CD4-positive, alpha-beta memory T cell (primary cell): ENCODE data around the gene WDR86. TPM values are rescaled to one million over a fixed set of nuclear protein-coding genes. Genes with fewer than 3 reads are reported as not detected.

Source experiments
- CTCF ChIA-PET: fragments of 350-600 bp; sonication (Branson Sonifier 250); formaldehyde crosslinking; loops from one replicate; lab custom pipeline; 2021; ENCODE audit warnings: inconsistent platforms; ENCODE audit not compliant: partially characterized antibody; lab: Charles Lee
- POLR2A ChIA-PET: fragments of 350-600 bp; sonication (Branson Sonifier 250); formaldehyde crosslinking; loops from one replicate; lab custom pipeline; 2021; ENCODE audit not compliant: partially characterized antibody; lab: Charles Lee
- DNase-seq, 5 donors: peaks; one replicate each; pipeline versions ENCODE4 v3.0.0 to v3.0.0-alpha.2; 2020 to 2022; ENCODE audit warnings: mixed read lengths in 1 of 5
- H3K27ac ChIP-seq: one replicate; pipeline ENCODE4 v1.7.0; 2013; ENCODE audit warnings: low read depth, low read length
- H3K27me3 ChIP-seq: 2 replicates; pipeline ENCODE4 v1.7.0; 2013; ENCODE audit warnings: mild to moderate bottlenecking, low read length, moderate library complexity; ENCODE audit not compliant: insufficient read depth
- H3K36me3 ChIP-seq: 2 replicates; pipeline ENCODE4 v1.7.0; 2013; ENCODE audit warnings: mild to moderate bottlenecking, low read length, moderate library complexity; ENCODE audit not compliant: insufficient read depth
- H3K4me1 ChIP-seq: 2 replicates; pipeline ENCODE4 v1.7.0; 2013; ENCODE audit warnings: mild to moderate bottlenecking, low read length, moderate library complexity; ENCODE audit not compliant: insufficient read depth
- H3K4me3 ChIP-seq, 2 donors: one replicate each; pipeline ENCODE4 v1.7.0; 2013; ENCODE audit warnings: low read length in 2 of 2, mild to moderate bottlenecking in 1 of 2
- H3K9me3 ChIP-seq, 2 donors: one replicate each; pipeline ENCODE4 v1.7.0; 2013; ENCODE audit warnings: low read length in 2 of 2, control low read depth in 1 of 2; ENCODE audit not compliant: control insufficient read depth in 1 of 2
- H3K27ac Mint-ChIP-seq, 7 donors: one replicate each; pipeline ENCODE4 v1.8.0; 2020 to 2021; ENCODE audit warnings: mixed read lengths in 7 of 7, mild to moderate bottlenecking in 6 of 7, inconsistent platforms in 3 of 7, moderate library complexity in 3 of 7
- H3K27me3 Mint-ChIP-seq, 2 donors: one replicate each; pipeline ENCODE4 v1.8.0; 2020 to 2021; ENCODE audit warnings: mixed read lengths in 2 of 2
- H3K36me3 Mint-ChIP-seq, 2 donors: one replicate each; pipeline ENCODE4 v1.8.0; 2020 to 2021; ENCODE audit warnings: mixed read lengths in 2 of 2, inconsistent platforms in 1 of 2, mild to moderate bottlenecking in 1 of 2
- H3K4me1 Mint-ChIP-seq, 4 donors: one replicate each; pipeline ENCODE4 v1.8.0; 2020 to 2021; ENCODE audit warnings: mixed read lengths in 4 of 4, mild to moderate bottlenecking in 1 of 4
- H3K4me3 Mint-ChIP-seq, 8 donors: one replicate each; pipeline ENCODE4 v1.8.0; 2020 to 2021; ENCODE audit warnings: mixed read lengths in 8 of 8, mild to moderate bottlenecking in 7 of 8, moderate library complexity in 6 of 8, inconsistent platforms in 3 of 8
- H3K9me3 Mint-ChIP-seq, 8 donors: one replicate each; pipeline ENCODE4 v1.8.0; 2020 to 2021; ENCODE audit warnings: mixed read lengths in 8 of 8, mild to moderate bottlenecking in 5 of 8, inconsistent platforms in 3 of 8, moderate library complexity in 1 of 8
- intact Hi-C: fragments of 100-400 bp; cut with micrococcal nuclease; formaldehyde crosslinking; loops from one replicate; pipeline ENCODE4 v1.15.1; 2023
- polyA plus RNA-seq, 2 donors: library from polyadenylated mRNA; unstranded; fragments of 300-500 nt; fragmentation: Illumina TruSeq; gene quantifications; one replicate each; pipeline ENCODE4 v1.2.3, GENCODE V29; 2021
- total RNA-seq, 2 experiments: library from RNA; stranded (reverse); gene quantifications; one replicate each; pipeline ENCODE4 v1.2.3, GENCODE V29; 2021

WDR86 gene
- total and polyA plus RNA-seq, 4 experiments from 2014 or later, result 7.0 to 14.4 (median 9.0) TPM

DNA sequence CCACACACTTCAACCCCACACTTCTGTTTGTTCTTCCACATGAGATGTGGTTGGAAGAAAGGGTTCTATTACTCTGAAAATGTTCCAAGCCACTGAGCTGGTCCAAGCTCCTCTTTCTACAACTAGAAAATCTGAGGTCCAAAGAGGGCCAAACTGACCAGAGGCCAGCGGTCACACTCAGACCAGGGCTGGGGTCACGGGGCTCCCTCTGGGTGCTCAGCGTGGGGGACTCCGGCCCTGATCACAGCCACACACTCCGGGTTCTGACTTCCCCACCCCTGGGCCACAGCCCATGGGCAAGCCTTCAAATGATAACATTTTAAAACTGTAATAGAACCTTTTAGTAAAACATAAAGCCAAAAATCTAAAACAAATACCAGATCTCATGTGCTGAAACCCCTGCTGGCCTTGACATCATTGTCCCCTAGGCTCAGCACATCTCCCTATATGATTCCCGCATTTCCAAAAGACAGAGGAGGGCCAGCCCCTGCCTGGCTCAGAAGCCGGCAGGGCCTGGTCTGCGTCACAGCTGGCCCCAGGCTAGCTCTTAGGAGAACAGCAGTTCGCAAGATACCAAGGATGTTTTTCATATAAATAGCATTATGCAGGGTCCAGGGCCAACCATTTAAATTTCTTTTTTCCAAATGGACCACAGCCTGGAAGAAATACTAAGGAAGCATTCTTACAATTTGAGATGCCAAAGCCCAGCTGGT, 26.8 kb upstream of the WDR86 start:
- Histone ChIP-seq H3K9me3 (no peaks in the 10 kb centered on the region), H3K27ac (no peak overlapping the region), H3K27me3 (no peaks in the 10 kb centered on the region), H3K4me3 (no peak overlapping the region), H3K4me1 (peaks cover 52% of the 10 kb centered on the region), H3K36me3 (no peaks in the 10 kb centered on the region)
- intact Hi-C loops, result no loop called here
- H3K27ac Mint-ChIP-seq, result peak overlapping the region in 5 of 7 donors; percentile 54 to 85 (median 65)
- H3K9me3 Mint-ChIP-seq, result no peaks in the 10 kb centered on the region
- DNase-seq, result no peak
- POLR2A ChIA-PET, result no interaction called here
- H3K36me3 Mint-ChIP-seq, result no peaks in the 10 kb centered on the region
- H3K27me3 Mint-ChIP-seq, result no peaks in the 10 kb centered on the region
- H3K4me1 Mint-ChIP-seq, result peaks cover 17 to 54% (median 32%) of the 10 kb centered on the region in 4 donors
- CTCF ChIA-PET, result interaction anchor here (0.8 to 3.1 kb wide), 5 partner anchors 9 to 68 kb away, joined by 4 to 18 read pairs (median 5); no protein-coding TSS in a partner anchor
- H3K4me3 Mint-ChIP-seq, result no peak overlapping the region

GRCh38 chr7:151435971-151436370, 26.1 kb upstream of the WDR86 start:
- intact Hi-C loops, result no loop called here
- Histone ChIP-seq H3K27ac (no peak overlapping the region), H3K4me3 (no peak overlapping the region), H3K9me3 (no peaks in the 10 kb centered on the region), H3K4me1 (peaks cover 52% of the 10 kb centered on the region), H3K36me3 (no peaks in the 10 kb centered on the region), H3K27me3 (no peaks in the 10 kb centered on the region)
- ChIA-PET POLR2A (no interaction called here), CTCF (interaction anchor here (1.1 to 3.1 kb wide), 3 partner anchors 10 to 67 kb away, joined by 4 to 18 read pairs (median 7); no protein-coding TSS in a partner anchor)
- H3K27ac Mint-ChIP-seq, result peak overlapping the region in 1 of 7 donors; percentile 62
- peaks cover 16 to 54% (median 32%) of the 10 kb centered on the region in 4 donors for H3K4me1 Mint-ChIP-seq
- no peaks in the 10 kb centered on the region for H3K36me3 Mint-ChIP-seq
- H3K9me3 Mint-ChIP-seq, result no peaks in the 10 kb centered on the region
- no peak overlapping the region for H3K4me3 Mint-ChIP-seq
- no peak for DNase-seq
- no peaks in the 10 kb centered on the region for H3K27me3 Mint-ChIP-seq

- H3K36me3 ChIP-seq, result no peaks in the 10 kb centered on the region
- intact Hi-C loops, result no loop called here
- H3K27ac ChIP-seq, result no peak overlapping the region
- H3K27me3 ChIP-seq, result no peaks in the 10 kb centered on the region
- no peak overlapping the region for H3K4me3 Mint-ChIP-seq
- CTCF ChIA-PET, result interaction anchor here (1.0 to 3.1 kb wide), 4 partner anchors 10 to 84 kb away, joined by 3 to 18 read pairs (median 6); no protein-coding TSS in a partner anchor
- H3K4me3 ChIP-seq, result no peak overlapping the region
- no peaks in the 10 kb centered on the region for H3K36me3 Mint-ChIP-seq
- H3K4me1 ChIP-seq, result peaks cover 52% of the 10 kb centered on the region
- H3K27me3 Mint-ChIP-seq, result no peaks in the 10 kb centered on the region
- H3K9me3 Mint-ChIP-seq, result no peaks in the 10 kb centered on the region
- POLR2A ChIA-PET, result no interaction called here
- peak overlapping the region in 2 of 7 donors; percentile 25 to 52 for H3K27ac Mint-ChIP-seq
- H3K4me1 Mint-ChIP-seq, result peaks cover 18 to 54% (median 32%) of the 10 kb centered on the region in 4 donors
- H3K9me3 ChIP-seq, result no peaks in the 10 kb centered on the region
- DNase-seq, result no peak
Measured at GRCh38 chr7:151435103-151435916, 25.5 kb upstream of the WDR86 start.

GRCh38 chr7:151434549-151434948, 24.7 kb upstream of the WDR86 start:
- no peak overlapping the region for H3K4me3 Mint-ChIP-seq
- intact Hi-C loops, result loop anchor here (5.0 kb wide), 2 partner anchors 52 to 82 kb away; no protein-coding TSS in a partner anchor
- no peaks in the 10 kb centered on the region for H3K9me3 ChIP-seq
- H3K27me3 Mint-ChIP-seq, result no peaks in the 10 kb centered on the region
- no peaks in the 10 kb centered on the region for H3K36me3 ChIP-seq
- H3K4me3 ChIP-seq, result no peak overlapping the region
- H3K27ac Mint-ChIP-seq, result peak overlapping the region in 1 of 7 donors; percentile 25
- no peak for DNase-seq
- H3K36me3 Mint-ChIP-seq, result no peaks in the 10 kb centered on the region
- H3K27me3 ChIP-seq, result no peaks in the 10 kb centered on the region
- CTCF ChIA-PET, result interaction anchor here (1.0 to 3.1 kb wide), 3 partner anchors 14 to 83 kb away, joined by 3 to 26 read pairs (median 7); no protein-coding TSS in a partner anchor
- no peak overlapping the region for H3K27ac ChIP-seq
- no peaks in the 10 kb centered on the region for H3K9me3 Mint-ChIP-seq
- POLR2A ChIA-PET, result no interaction called here
- peaks cover 26 to 59% (median 38%) of the 10 kb centered on the region in 4 donors for H3K4me1 Mint-ChIP-seq
- peaks cover 55% of the 10 kb centered on the region for H3K4me1 ChIP-seq

DNA sequence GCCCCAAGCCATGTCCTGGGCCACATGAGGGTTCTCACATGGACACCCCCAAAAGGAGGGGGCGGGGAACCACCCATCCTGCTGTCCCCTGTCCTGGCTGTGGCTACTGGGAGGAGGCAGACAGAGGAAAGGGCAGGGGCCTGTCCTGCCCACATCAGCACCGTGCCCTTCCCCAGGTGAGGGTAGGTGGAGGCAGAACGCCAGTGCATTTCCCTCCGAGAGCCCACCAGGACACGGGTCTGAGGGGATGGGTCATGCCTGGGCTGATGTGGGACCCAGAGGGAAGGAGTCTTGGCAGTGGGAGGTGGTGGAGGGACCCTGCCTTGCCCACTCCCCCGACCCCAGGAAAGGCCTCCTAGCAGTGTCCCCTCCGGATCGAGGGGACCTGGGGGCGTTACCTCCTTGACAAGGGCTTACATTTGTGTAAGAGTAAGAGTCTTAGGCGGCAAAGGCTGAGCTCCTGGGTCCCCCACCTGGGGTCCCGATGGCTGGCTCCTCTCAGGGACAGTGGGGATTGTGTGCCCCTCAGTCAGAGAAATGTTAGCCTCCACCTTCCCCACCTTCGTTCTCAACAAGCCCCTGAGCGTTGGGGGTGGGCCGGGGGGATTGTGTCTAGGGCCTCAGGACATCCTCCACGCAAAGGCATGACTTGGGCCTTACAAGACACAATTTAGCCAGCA, 24.0 kb upstream of the WDR86 start:
- peak overlapping the region; percentile 58 for H3K27ac ChIP-seq
- H3K4me1 ChIP-seq, result peaks cover 55% of the 10 kb centered on the region
- H3K4me3 ChIP-seq, result no peak overlapping the region
- no peak for DNase-seq
- H3K36me3 Mint-ChIP-seq, result no peaks in the 10 kb centered on the region
- H3K27me3 ChIP-seq, result no peaks in the 10 kb centered on the region
- no peaks in the 10 kb centered on the region for H3K9me3 ChIP-seq
- H3K9me3 Mint-ChIP-seq, result no peaks in the 10 kb centered on the region
- H3K27ac Mint-ChIP-seq, result peak overlapping the region in 3 of 7 donors; percentile 83 to 94 (median 89)
- peaks cover 31 to 59% (median 44%) of the 10 kb centered on the region in 4 donors for H3K4me1 Mint-ChIP-seq
- intact Hi-C loops, result loop anchor here (5.0 kb wide), 2 partner anchors 52 to 82 kb away; no protein-coding TSS in a partner anchor
- H3K36me3 ChIP-seq, result no peaks in the 10 kb centered on the region
- peak overlapping the region in 1 of 8 donors; percentile 69 for H3K4me3 Mint-ChIP-seq
- ChIA-PET CTCF (interaction anchor here (1.0 to 3.1 kb wide), 6 partner anchors 8 to 82 kb away, joined by 3 to 26 read pairs (median 4); no protein-coding TSS in a partner anchor), POLR2A (interaction anchor here (0.6 to 1.6 kb wide), 2 partner anchors 14 to 24 kb away, joined by 4 to 12 read pairs; partner anchors contain the start of gene WDR86)
- H3K27me3 Mint-ChIP-seq, result no peaks in the 10 kb centered on the region

GRCh38 chr7:151432658-151433521, 23.1 kb upstream of the WDR86 start:
- no peaks in the 10 kb centered on the region for H3K27me3 Mint-ChIP-seq
- peaks cover 38 to 65% (median 52%) of the 10 kb centered on the region in 4 donors for H3K4me1 Mint-ChIP-seq
- Histone ChIP-seq H3K4me1 (peaks cover 64% of the 10 kb centered on the region), H3K9me3 (no peaks in the 10 kb centered on the region), H3K4me3 (no peak overlapping the region), H3K27me3 (no peaks in the 10 kb centered on the region), H3K36me3 (no peaks in the 10 kb centered on the region), H3K27ac (peak overlapping the region; percentile 58)
- H3K4me3 Mint-ChIP-seq, result peak overlapping the region; percentile 46 to 85 (median 64)
- intact Hi-C loops, result loop anchor here (5.0 kb wide), 2 partner anchors 51 to 81 kb away; no protein-coding TSS in a partner anchor
- ChIA-PET CTCF (interaction anchor here (1.0 to 3.1 kb wide), 5 partner anchors 9 to 64 kb away, joined by 3 to 26 read pairs (median 4); no protein-coding TSS in a partner anchor), POLR2A (interaction anchor here (0.6 to 1.6 kb wide), 4 partner anchors 8 to 81 kb away, joined by 3 to 12 read pairs (median 4); partner anchors contain the start of gene WDR86)
- H3K36me3 Mint-ChIP-seq, result no peaks in the 10 kb centered on the region
- DNase-seq, result peak; percentile 54 to 71 (median 63)
- H3K27ac Mint-ChIP-seq, result peak overlapping the region; percentile 80 to 94 (median 89)
- H3K9me3 Mint-ChIP-seq, result no peaks in the 10 kb centered on the region
